ENCODE measurements around the gene LRIG2.

LRIG2 gene

DNA sequence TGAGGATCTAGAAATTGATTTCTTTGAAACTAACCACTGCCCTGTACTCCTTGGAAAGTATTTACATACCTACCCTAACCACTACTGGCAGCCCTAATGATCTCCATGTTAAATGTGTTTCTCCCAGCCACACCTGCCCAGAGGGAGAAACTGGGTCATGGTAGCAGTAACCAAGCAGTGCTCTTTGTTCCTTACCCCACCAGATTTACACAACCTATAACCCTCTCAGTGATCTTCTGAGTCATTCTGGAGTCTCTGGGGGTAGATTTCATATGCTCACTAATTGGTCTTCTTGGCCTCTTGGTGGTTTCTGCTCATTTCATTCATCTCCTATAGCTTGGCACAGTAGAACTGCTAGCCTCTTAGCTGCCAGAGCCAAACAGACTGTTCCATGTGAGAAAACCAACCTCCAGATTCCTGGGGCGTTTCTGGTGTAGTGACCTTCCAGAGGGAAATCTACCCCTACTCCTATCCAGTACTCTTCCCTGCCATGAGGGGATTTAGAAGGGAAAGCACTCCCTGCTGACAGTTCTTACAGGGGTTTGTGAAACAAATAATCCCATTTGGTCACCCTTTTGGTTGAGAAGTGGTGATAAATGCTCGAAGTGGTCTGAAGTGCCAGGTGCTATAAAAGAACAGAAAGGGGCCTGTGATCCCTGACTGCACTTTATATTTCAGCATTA, 36.2 kb upstream of the LRIG2 start:
- H3K27ac ChIP-seq (ENCODE audit: low read depth, low read length, poor library complexity, severe bottlenecking), result no peak overlapping the region

GRCh38 chr1:113040041-113040440, 33.0 kb upstream of the LRIG2 start:
- no peaks in the 10 kb centered on the region for H3K36me3 ChIP-seq (ENCODE audit: insufficient read depth, low read length)
- no peak overlapping the region for H3K4me2 ChIP-seq (ENCODE audit: low read length)
- H3F3A ChIP-seq (ENCODE audit: insufficient read depth, low read length), result no peaks in the 10 kb centered on the region
- TF ChIP-seq EZH2 (IDR thresholded peaks at IDR 0.05; ENCODE audit: borderline replicate concordance, low read length) (no peak), CTCF (IDR thresholded peaks at IDR 0.05; ENCODE audit: low read length) (no peak)
- no peaks in the 10 kb centered on the region for H3K9me2 ChIP-seq (ENCODE audit: low read depth, low read length)
- H3K79me2 ChIP-seq (ENCODE audit: insufficient read depth, low read length), result no peaks in the 10 kb centered on the region
- no peaks in the 10 kb centered on the region for H4K20me1 ChIP-seq (ENCODE audit: insufficient read depth, low read length)
- H2AFZ ChIP-seq (ENCODE audit: low read length), result no peak overlapping the region
- no peak overlapping the region for H3K9ac ChIP-seq (ENCODE audit: low read length)
- peaks cover 18% of the 10 kb centered on the region for H3K4me1 ChIP-seq (ENCODE audit: insufficient read depth, low read length, severe bottlenecking)
- H3K27me3 ChIP-seq (ENCODE audit: insufficient read depth, low read length), result no peaks in the 10 kb centered on the region
- no peak overlapping the region for H3K27ac ChIP-seq (ENCODE audit: low read depth, low read length, poor library complexity, severe bottlenecking)
- no peak overlapping the region for H3K4me3 ChIP-seq (ENCODE audit: low read depth, low read length, poor library complexity, severe bottlenecking)
- no peaks in the 10 kb centered on the region for H3K9me3 ChIP-seq (ENCODE audit: low read length)

More for the DNA sequence above, 36.2 kb upstream of the LRIG2 start:
- Histone ChIP-seq H3K27me3 (ENCODE audit: insufficient read depth, low read length) (no peaks in the 10 kb centered on the region), H3F3A (ENCODE audit: insufficient read depth, low read length) (no peaks in the 10 kb centered on the region), H3K9me2 (ENCODE audit: low read depth, low read length) (no peaks in the 10 kb centered on the region), H3K4me2 (ENCODE audit: low read length) (no peak overlapping the region), H3K9ac (ENCODE audit: low read length) (no peak overlapping the region), H3K9me3 (ENCODE audit: low read length) (no peaks in the 10 kb centered on the region), H3K4me3 (ENCODE audit: low read depth, low read length, poor library complexity, severe bottlenecking) (no peak overlapping the region), H2AFZ (ENCODE audit: low read length) (no peak overlapping the region), H3K79me2 (ENCODE audit: insufficient read depth, low read length) (no peaks in the 10 kb centered on the region), H3K4me1 (ENCODE audit: insufficient read depth, low read length, severe bottlenecking) (peaks cover 10% of the 10 kb centered on the region), H4K20me1 (ENCODE audit: insufficient read depth, low read length) (no peaks in the 10 kb centered on the region), H3K36me3 (ENCODE audit: insufficient read depth, low read length) (no peaks in the 10 kb centered on the region)
- TF ChIP-seq CTCF (IDR thresholded peaks at IDR 0.05; ENCODE audit: low read length) (no peak), EZH2 (IDR thresholded peaks at IDR 0.05; ENCODE audit: borderline replicate concordance, low read length) (no peak)

- H3K4me2 ChIP-seq (ENCODE audit: low read length), result no peak overlapping the region
- peaks cover 18% of the 10 kb centered on the region for H3K4me1 ChIP-seq (ENCODE audit: insufficient read depth, low read length, severe bottlenecking)
- H4K20me1 ChIP-seq (ENCODE audit: insufficient read depth, low read length), result no peaks in the 10 kb centered on the region
- H3K79me2 ChIP-seq (ENCODE audit: insufficient read depth, low read length), result no peaks in the 10 kb centered on the region
- TF ChIP-seq EZH2 (IDR thresholded peaks at IDR 0.05; ENCODE audit: borderline replicate concordance, low read length) (no peak), CTCF (IDR thresholded peaks at IDR 0.05; ENCODE audit: low read length) (no peak)
- no peaks in the 10 kb centered on the region for H3K36me3 ChIP-seq (ENCODE audit: insufficient read depth, low read length)
- no peak overlapping the region for H3K9ac ChIP-seq (ENCODE audit: low read length)
- H3K9me3 ChIP-seq (ENCODE audit: low read length), result no peaks in the 10 kb centered on the region
- H3K27ac ChIP-seq (ENCODE audit: low read depth, low read length, poor library complexity, severe bottlenecking), result no peak overlapping the region
- no peak overlapping the region for H3K4me3 ChIP-seq (ENCODE audit: low read depth, low read length, poor library complexity, severe bottlenecking)
- H3K27me3 ChIP-seq (ENCODE audit: insufficient read depth, low read length), result no peaks in the 10 kb centered on the region
- H3F3A ChIP-seq (ENCODE audit: insufficient read depth, low read length), result no peaks in the 10 kb centered on the region
- no peak overlapping the region for H2AFZ ChIP-seq (ENCODE audit: low read length)
- no peaks in the 10 kb centered on the region for H3K9me2 ChIP-seq (ENCODE audit: low read depth, low read length)
Measured at GRCh38 chr1:113040718-113041412, 32.1 kb upstream of the LRIG2 start.

All from OCI-LY1 (cell line).